ENCODE data around the gene PRRG4.
"Not testable (repeated sequence)": the region's sequence is repeated elsewhere in the genome, so short reads cannot be mapped to it uniquely, and the experiment has no call there.

PRRG4 gene

DNA sequence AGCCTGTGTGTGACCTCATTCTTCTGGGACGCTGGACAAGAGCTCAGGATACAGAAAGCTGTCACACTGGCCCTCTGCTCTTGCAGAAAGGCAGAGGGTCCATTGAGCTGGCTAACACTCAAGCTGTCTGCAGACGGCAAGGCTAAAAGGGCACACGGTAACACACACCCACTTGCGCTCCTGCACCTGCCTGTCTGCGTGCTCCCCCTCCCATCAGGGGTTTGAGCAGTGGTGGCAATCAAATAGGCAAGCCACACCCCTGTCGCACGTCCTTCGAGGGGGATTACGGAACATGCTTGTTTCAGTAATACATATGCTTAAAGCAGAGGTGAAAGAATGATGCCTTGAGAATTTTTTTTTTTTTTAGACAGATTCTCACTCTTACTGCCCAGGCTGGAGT lies 55.8 kb downstream of the PRRG4 start:
- no peak for DNase-seq (ENCODE audit: low read depth)

DNA sequence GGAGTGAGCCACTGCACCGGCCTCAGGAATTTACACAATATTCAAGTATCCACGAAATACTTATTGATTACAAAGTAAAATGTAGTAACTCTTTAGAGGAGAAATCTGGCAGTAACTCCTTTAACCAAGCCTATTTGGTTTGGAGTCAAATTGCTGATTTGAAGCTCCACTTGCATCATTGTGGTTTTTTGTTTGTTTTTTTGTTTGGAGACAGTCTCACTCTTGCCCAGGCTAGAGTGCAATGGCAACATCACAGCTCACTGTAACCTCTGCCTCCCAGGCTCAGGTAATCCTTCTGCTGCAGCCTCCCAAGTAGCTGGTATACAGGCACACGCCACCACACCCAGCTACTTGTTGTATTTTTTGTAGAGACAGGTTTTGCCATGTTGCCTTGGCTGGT lies 56.5 kb downstream of the PRRG4 start:
- DNase-seq (ENCODE audit: low read depth), result no peak

DNA sequence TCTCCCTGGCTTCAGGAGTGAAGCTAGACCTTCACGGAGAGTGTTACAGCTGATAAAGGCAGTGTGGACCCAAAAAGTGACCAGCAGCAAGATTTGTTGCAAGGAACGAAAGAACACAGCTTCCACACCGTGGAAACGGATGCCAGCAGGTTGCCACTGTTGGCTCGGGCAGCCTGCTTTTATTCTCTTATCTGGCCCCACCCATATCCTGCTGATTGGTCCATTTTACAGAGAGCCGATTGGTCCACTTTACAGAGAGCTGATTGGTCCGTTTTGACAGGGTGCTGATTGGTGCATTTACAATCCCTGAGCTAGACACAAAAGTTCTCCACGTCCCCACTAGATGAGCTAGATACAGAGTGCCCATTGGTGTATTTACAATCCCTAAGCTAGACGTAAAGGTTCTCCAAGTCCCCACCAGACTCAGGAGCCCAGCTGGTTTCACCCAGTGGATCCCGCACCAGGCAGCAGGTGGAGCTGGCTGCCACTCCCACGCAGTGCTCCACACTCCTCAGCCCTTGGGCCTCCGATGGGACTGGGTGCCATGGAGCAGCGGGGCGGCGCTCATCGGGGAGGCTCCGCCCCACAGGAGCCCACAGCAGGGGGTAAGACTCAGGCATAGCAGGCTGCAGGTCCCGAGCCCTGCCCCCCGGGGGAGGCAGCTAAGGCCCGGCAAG lies 58.1 kb downstream of the PRRG4 start:
- not testable (repeated sequence) for DNase-seq (ENCODE audit: low read depth)

DNA sequence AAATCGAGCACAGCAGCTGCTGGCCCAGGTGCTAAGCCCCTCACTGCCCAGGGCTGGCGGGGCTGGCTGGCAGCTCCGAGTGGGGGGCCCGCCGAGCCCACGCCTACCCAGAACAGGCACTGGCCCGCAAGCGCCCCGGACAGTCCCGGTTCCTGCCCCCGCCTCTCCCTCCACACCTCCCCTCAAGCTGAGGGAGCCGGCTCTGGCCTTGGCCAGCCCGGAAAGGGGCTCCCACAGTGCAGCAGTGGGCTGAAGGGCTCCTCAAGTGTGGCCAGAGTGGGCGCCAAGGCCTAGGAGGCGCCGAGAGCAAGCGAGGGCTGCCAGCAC lies 58.6 kb downstream of the PRRG4 start:
- DNase-seq (ENCODE audit: low read depth), result not testable (repeated sequence)

DNA sequence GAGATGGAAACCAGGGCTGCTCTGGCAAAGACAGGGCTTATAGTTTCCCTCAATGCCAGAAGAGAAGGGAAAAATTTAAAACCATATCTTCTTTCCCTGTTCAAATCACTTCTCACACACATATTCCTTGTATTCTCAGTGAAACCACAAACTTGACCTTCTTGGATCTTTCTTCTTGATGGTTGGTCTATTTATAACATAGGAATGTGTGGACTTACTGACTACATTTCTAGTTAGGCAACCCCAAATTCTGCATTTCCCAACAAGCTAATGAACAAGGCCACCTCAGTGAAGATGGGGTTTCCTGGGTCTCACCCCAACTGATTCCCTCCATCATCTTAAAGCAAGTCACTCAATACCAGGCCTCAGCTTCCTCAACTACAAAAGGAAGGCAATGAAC lies 59.1 kb downstream of the PRRG4 start:
- DNase-seq (ENCODE audit: low read depth), result no peak

DNA sequence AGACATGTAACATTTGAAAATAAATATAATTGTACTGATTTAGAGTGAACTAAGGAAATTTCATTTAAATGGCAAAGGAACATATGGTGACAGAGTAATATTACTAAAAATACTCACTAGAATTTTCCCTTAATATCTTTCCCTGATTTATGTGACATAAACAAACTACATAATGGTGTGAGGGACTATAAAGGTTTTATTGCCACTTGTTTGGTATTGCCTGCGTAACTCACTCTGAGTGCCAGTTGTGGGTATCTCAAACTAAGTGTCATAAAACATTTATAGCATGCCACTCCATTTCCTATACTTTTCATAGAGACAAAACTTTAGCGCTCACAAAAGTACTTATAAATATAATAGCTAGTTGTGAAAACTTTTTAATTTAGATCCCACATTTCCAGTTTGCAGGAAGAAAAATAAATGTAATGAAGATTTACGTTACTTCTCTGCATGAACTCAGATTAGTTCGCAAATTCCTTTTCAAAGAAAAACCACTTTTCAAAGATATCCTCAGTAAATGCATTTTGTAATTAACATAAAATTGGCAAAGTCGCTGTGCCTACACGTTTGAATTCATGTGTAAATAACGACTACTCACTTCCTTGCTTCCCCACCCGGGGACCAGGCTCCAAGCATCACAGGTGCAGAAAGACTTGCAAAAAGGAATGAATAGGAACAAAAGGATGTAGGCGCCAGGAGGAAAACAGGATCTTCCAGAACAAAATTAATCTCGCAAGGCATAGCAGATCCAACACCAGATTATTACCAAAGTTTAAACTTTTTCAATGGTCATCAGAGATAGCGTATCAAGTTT lies 61.3 kb downstream of the PRRG4 start:
- DNase-seq (ENCODE audit: low read depth), result no peak

DNA sequence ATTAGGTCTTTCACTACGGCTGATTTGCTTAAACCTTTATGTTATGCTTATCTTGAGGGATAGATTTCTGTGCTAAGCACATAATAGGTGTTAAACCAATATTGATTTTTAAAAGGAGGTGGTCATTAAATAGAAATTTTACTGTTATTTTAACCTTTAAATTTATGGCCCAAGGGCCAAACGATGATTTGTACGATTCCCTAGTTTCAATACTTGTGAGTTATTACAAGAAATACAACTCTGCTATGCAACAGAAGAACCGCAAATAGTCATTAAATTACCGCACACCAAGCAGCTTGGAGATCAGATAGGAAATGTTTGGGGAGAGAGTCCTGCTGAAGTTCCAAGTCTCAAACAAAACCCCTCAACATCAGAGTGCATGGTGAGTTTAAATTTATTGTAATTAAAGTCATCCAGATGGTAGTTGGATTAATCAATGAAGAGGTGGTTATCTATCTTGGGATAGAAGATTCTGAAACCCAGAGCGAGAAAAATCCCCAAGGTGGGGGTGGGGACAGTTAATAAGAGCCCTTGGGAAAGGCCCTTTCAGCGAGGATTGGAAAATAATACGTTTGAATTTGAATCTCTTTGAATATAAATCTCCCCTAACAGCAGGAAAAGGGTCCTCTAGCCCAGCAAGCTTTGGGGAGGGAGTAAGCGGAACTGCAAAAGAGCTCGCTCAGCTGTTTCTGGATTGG lies 62.1 kb downstream of the PRRG4 start:
- DNase-seq (ENCODE audit: low read depth), result no peak

DNA sequence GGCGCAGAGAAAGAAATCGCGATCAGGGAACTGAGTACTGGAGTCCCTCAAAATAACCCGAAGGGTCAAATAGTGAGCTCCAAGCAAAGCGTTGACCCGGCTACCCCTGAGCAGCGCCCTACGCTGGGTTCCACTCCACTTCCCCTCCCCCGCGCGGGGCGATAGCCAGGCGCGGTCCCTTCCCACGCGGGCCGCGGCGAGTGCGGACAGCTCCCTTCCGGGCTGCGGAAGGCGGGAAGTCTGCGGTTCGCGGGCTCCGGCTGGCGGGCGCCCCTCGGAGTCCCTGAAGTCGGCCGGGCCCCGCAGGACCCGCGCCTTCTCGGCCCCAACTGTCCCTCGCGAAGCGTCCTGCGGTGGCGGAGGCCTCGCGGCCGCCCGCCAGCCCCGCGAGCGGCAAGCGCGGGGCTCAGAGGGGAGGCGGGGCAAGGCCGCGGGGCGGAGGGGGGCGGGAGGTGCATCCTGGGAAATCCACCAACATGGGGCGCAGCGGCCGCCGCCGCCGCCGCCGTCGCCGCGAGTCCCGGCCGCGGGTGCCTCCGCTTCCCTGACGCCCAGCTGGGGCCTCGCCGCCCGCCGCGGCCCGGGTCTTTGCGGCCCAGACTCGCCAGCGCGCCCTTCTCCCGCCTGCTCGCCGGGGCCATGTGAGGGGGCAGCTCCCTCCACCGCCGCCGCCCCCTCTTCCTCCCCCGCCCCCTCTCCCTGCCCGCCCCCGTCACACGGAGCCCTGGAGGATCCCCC lies 62.8 kb downstream of the PRRG4 start, which contains the start of gene QSER1:
Gene QSER1 (plus strand): TSS at position 457 of the 738 bp plus-strand sequence. CDS start 315 bp downstream, outside the sequence.
- DNase-seq (ENCODE audit: low read depth), result peak; percentile 53

DNA sequence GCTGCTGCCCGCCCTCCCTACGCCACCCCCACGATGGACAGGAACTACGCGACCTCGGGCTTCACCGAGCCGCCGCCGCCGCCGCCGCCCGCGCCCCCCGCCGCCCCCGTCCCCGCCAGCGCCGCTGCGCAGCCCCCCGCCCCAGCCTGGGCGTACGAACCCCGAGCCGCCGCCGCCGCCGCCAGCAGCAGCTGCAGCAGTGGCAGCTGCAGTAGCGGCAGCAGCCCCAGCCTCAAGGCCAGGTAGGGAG lies 63.3 kb downstream of the PRRG4 start:
- no peak for DNase-seq (ENCODE audit: low read depth)

DNA sequence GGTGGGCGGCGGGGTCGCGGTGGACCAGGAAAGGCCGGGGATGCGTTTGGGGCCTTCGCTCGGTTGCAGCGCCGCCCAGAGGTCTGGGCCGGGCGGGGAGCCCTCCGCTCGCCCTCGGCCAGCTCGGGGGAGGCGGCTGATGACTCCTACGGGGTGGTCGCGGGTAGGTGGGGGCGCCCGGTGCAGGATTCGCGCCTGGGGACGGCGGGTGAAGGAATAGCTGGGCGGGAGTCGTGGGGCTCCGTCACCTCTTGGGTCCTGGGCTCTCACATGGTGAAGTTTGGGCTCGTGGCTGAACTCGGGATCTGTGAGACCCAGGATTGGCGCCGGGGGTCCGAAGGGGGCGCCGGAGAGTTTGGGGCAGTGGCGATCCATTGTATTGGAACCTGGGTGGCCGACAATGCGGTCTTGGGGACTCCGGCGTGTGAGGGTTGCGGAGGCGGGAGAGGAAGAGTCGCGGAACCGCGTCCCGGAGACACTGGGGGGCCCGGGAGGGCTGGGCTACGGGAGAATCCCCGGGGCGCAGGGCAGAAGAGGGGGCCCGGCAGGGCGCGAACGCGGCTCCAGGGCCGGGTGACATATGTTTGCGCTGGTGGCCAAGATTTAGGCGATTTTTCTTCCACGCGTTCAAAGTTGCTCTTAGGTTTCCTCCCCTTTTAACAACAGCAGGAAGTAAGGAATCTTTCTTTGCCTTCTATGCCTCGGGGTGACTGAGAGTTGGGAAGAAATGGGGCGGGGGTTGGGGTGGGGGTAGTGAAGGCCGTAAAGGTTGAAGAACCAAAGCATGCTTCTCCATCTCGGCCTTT lies 63.8 kb downstream of the PRRG4 start:
- peak; percentile 21 for DNase-seq (ENCODE audit: low read depth)

DNA sequence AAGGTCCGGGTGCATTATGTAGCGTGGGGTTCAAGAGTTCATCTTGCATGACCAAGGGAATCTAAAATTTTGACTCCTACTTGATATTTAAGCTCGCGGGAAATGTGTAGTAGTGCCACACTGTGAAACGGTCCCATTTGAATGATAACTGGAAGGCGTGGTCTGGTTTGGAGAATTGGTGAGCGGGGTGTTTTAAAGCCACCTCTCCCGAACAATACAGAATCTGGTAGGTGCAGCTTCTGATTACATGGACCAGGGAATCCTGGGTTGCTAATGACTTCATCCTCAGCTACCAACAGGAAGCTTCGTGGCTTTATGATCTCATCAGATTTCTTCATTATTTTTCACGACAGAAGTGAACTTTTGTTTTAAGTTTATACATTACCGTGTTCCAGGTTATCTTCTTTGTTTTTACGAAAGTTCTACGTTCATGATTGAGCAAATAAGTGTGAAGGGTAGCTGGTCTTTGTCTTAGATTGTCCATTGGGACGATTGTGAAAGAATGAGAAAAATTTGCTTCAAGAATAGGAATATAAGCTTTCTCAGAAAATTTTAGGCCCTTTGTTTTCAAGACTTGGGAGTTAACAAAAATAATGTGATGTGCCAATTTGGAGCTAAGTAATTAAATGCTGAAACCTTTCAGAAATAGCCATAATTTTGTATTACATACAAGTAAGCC lies 64.6 kb downstream of the PRRG4 start:
- DNase-seq (ENCODE audit: low read depth), result peak; percentile 45

DNA sequence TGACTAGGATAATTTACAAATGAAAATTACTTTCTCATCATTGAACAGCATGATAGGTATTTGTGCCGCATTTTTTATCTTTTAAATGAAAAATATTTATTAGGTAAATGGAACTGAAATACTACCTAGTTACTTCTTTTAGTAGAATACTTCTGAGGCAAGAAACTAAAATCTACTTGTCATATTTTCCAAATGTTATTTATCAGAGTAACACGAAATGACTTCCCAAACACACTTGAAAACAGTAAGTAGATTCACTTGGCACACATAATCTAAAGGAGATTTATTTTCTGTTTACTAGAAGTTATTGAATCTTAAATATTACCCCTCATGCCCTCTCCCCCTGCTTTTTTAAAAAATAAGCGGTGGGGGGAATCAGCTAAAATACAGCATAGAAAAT lies 65.2 kb downstream of the PRRG4 start:
- DNase-seq (ENCODE audit: low read depth), result no peak

DNA sequence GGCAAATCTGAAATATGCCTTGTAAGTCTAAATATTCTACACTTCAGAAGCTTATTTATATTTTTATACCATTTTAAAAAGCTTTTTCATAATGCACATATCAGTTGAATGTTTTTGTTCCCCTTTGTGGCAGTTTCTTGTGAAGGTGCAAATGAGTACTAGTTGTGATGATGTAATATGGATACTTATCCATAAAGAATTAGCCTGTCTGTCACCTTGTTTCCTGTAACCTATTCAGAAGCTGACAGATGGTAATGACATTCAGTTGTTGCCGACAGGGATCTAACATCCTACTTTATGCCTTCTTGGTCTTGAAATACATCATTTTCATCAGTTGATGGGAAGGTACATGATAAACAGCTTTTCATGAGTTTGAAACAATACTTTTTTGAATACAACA lies 65.7 kb downstream of the PRRG4 start:
- DNase-seq (ENCODE audit: low read depth), result no peak

DNA sequence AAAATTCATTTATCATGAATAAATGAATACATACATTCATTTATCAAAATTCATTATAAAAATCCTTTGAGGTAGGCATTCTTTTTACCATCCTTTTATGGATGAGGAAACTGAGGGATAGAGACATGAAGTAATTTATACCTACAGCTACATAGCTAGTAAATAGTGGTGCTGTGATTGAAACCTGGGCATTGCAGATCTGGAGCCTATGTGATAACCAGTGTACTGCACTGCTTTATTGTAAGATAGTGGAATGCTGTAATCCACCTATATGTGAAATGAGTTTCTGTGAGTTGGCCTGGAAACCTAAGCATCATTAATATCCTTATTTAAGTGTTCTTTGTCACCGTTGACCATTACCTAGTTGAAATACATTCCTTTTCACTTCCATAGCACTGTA lies 67.4 kb downstream of the PRRG4 start:
- no peak for DNase-seq (ENCODE audit: low read depth)

DNA sequence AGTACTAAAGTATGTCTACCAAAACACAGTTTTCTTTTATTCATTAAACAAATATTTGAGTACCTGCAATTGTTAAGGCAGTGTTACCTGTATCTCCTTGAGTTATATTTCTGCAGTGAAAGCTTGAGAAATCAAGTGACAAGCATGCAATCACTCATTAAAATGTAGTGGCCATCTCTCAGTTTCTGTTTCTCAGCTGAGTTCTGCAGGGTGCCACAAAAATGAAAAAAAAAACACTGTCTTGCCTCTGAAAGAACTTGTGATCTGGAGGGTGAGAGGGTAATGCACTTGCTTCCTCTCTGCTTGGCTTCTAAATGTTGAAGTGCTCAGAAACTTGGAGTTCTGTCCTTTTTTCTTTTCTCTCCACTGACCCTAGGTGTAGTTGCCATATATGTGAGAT lies 69.7 kb downstream of the PRRG4 start:
- no peak for DNase-seq (ENCODE audit: low read depth)

DNA sequence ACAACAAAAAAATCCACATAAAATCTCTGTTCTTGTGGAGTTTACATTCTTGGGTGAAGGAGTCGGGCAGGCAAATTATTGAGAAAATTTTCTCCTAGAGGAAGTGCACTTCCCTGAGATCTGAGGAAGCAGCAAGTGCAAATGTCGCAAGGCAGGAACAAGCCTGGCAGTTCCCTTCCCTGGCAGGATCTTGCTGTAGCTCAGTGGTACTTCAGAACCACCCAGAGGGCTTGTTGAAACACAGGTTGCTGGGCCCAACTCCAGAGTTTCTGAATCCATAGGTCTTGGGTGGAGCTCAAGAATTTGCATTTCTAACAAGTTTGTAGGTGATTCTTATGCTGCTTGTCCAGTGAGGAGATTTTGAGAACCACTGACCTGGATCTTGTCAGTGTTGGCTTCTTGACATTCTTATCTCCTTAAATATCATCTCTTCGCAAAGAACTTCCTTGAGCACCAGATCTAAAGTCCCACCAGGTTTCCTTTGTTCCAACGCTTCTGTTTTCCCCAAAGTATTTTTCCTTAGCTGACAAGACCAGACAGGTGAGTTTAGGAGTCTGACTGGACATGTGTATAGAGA lies 72.5 kb downstream of the PRRG4 start:
- no peak for DNase-seq (ENCODE audit: low read depth)

DNA sequence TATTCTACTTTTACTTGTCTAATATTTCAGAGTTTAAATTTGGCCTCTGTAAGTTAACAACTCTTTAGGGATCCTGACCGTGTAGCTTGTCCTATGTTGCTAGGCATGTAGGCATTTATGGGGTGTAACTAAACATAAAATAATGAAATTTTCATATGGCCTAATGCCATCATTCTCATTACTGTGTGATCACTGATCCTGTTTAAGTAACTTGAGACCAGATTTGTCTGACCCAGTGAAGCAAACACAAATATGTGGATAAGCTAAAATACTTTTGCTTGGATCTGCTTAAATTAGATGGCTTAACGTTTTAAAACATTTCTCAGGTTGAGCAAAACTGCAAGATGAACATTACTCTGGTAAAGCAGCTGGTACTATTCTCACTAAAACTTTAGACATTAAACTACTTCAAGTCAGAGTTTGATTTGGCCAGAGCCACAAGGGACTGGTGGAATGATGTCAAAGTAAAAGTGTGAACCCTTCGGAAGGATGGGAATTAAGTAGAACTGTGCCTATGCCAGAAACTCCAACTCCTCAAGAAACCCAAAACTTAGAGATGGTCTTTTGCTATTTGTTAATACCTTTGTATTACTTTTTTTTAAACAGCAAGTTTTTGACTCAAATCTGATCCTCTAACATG lies 75.4 kb downstream of the PRRG4 start:
- no peak for DNase-seq (ENCODE audit: low read depth)

Measured in T-helper 22 cell (primary cell).